Fibroblast of lung (primary cell): ENCODE data around the gene PYROXD2.

Experiments used
- EZH2 ChIP-seq: IDR thresholded peaks from 2 replicates; pipeline ENCODE4 v1.5.1; 2012; ENCODE audit warnings: low read length, control low read depth, mild to moderate bottlenecking; ENCODE audit errors: missing control alignments
- TF ChIP-seq, protein P1 (sequence below), 2 donors: IDR thresholded peaks in 1 of 2; conservative IDR thresholded peaks in 1 of 2; 1 replicate in 1 of 2; 2 replicates in 1 of 2; pipeline ENCODE4 v1.5.1; 2011 to 2012; ENCODE audit warnings: low read length in 2 of 2, control low read depth in 1 of 2, inconsistent platforms in 1 of 2, low read depth in 1 of 2, mild to moderate bottlenecking in 1 of 2

DNA sequence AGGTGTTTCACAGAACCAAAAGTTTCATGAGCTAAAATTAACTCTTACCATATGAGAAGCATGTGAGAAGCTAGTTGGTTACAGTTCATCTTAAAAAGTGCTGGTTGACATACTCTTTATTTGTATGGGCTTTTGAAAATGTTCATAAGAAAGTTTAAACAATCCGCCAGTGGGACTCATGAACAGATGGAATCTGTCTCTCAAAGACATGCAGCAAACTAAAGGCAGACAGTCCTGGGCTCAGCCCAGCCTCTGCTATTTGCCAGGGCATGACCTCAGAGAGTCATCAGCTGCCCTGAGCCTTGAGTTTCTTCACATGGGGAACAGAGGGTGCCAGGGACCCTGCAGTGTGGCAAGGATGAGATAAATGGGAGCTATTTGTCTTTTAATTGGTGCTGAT lies 3.2 kb downstream of the PYROXD2 start:
- TF ChIP-seq, protein P1, sequence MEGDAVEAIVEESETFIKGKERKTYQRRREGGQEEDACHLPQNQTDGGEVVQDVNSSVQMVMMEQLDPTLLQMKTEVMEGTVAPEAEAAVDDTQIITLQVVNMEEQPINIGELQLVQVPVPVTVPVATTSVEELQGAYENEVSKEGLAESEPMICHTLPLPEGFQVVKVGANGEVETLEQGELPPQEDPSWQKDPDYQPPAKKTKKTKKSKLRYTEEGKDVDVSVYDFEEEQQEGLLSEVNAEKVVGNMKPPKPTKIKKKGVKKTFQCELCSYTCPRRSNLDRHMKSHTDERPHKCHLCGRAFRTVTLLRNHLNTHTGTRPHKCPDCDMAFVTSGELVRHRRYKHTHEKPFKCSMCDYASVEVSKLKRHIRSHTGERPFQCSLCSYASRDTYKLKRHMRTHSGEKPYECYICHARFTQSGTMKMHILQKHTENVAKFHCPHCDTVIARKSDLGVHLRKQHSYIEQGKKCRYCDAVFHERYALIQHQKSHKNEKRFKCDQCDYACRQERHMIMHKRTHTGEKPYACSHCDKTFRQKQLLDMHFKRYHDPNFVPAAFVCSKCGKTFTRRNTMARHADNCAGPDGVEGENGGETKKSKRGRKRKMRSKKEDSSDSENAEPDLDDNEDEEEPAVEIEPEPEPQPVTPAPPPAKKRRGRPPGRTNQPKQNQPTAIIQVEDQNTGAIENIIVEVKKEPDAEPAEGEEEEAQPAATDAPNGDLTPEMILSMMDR (conservative IDR thresholded peaks at IDR 0.05 in 1 of 2, IDR thresholded peaks at IDR 0.05 in 1 of 2; ENCODE audit: low read depth in 1 of 2, low read length in 2 of 2): no peak
- TF ChIP-seq EZH2: no peak
